Endothelial cell of umbilical vein (primary cell): Measurements from ENCODE around the gene MIPEP. TPM values are rescaled to one million over a fixed set of nuclear protein-coding genes. Genes with fewer than 3 reads are reported as not detected.

ENCODE experiments used
- BruUV-seq: library from RNA; stranded (reverse); fragments of 400-500 nt; replicated peaks from 2 replicates; lab custom pipeline; 2021; lab: Mats Ljungman, UMichigan
- CTCF ChIA-PET: fragments of 300-600, 350-600 bp; sonication (Branson Sonifier 250); formaldehyde crosslinking; loops from one replicate; lab custom pipeline; 2021; ENCODE audit warnings: antibody characterized with exemption, inconsistent platforms; lab: Charles Lee
- POLR2A ChIA-PET: fragments of 300-600, 350-600 bp; sonication (Branson Sonifier 250); formaldehyde crosslinking; loops from one replicate; lab custom pipeline; 2021; ENCODE audit warnings: antibody characterized with exemption, inconsistent platforms; lab: Charles Lee
- DNase-seq: peaks from one replicate; pipeline ENCODE4 v3.0.0-alpha.2; 2011; ENCODE audit warnings: low read depth, low spot score
- FAIRE-seq: peaks from 2 replicates; lab custom pipeline; 2011; peaks lifted over from hg19 to GRCh38; lab: Jason Lieb, UNC
- H2AFZ ChIP-seq: 2 replicates; pipeline ENCODE4 v1.6.0; 2012; ENCODE audit warnings: low read depth, low read length, control low read depth, inconsistent platforms
- H3K27ac ChIP-seq: 2 replicates; pipeline ENCODE4 v1.5.1; 2011; ENCODE audit warnings: low read depth, mild to moderate bottlenecking, control low read depth, low read length, moderate library complexity; ENCODE audit not compliant: insufficient read depth
- H3K27me3 ChIP-seq, 2 experiments: 2 replicates each; pipeline versions ENCODE4 v1.6.0 to v1.6.1; 2011; ENCODE audit warnings: low read length in 2 of 2, mixed read lengths in 1 of 2; ENCODE audit not compliant: control insufficient read depth in 2 of 2, insufficient read depth in 2 of 2
- H3K36me3 ChIP-seq, 2 experiments: 2 replicates in 1 of 2; 3 replicates in 1 of 2; pipeline ENCODE4 v1.5.1; 2011; ENCODE audit warnings: low read length in 2 of 2, mild to moderate bottlenecking in 1 of 2, moderate library complexity in 1 of 2; ENCODE audit not compliant: control insufficient read depth in 2 of 2, insufficient read depth in 2 of 2; ENCODE audit errors: extremely low read depth in 1 of 2
- H3K4me1 ChIP-seq: 3 replicates; pipeline ENCODE4 v1.5.1; 2011; ENCODE audit warnings: mild to moderate bottlenecking, low read length; ENCODE audit not compliant: control insufficient read depth, insufficient read depth; ENCODE audit errors: extremely low read depth
- H3K4me2 ChIP-seq: 2 replicates; pipeline ENCODE4 v1.6.1; 2011; ENCODE audit warnings: low read length, control low read depth, mixed read lengths; ENCODE audit not compliant: insufficient read depth
- H3K4me3 ChIP-seq, 3 experiments: fragments of 200-600 bp in 1 of 3; sonication (generic), shearing (Covaris generic) in 1 of 3; replicated peaks in 1 of 3; 2 replicates each; pipeline ENCODE4 v1.5.1; 2011 to 2016; ENCODE audit warnings: control low read depth in 3 of 3, low read length in 3 of 3, mild to moderate bottlenecking in 2 of 3, inconsistent platforms in 1 of 3, low read depth in 1 of 3, moderate library complexity in 1 of 3; ENCODE audit not compliant: insufficient read depth in 1 of 3
- H3K79me2 ChIP-seq: 2 replicates; pipeline ENCODE4 v1.6.0; 2012; ENCODE audit warnings: low read length, inconsistent platforms; ENCODE audit not compliant: control insufficient read depth, insufficient read depth
- H3K9ac ChIP-seq: replicated peaks from 2 replicates; pipeline ENCODE3; 2011; ENCODE audit warnings: low read length, control low read depth; ENCODE audit not compliant: insufficient read depth; ENCODE audit errors: extremely low read depth
- H3K9me1 ChIP-seq: replicated peaks from 3 replicates; pipeline ENCODE4 v1.6.0; 2011; ENCODE audit warnings: mild to moderate bottlenecking, low read length; ENCODE audit not compliant: control insufficient read depth, insufficient read depth; ENCODE audit errors: extremely low read depth
- H3K9me3 ChIP-seq: replicated peaks from 2 replicates; pipeline ENCODE4 v1.5.1; 2012; ENCODE audit warnings: low read length, inconsistent platforms; ENCODE audit not compliant: control insufficient read depth, insufficient read depth
- H4K20me1 ChIP-seq: replicated peaks from 2 replicates; pipeline ENCODE3; 2011; ENCODE audit warnings: mild to moderate bottlenecking, low read length; ENCODE audit not compliant: control insufficient read depth, insufficient read depth; ENCODE audit errors: extremely low read depth
- EZH2 ChIP-seq: IDR thresholded peaks from 2 replicates; pipeline ENCODE4 v1.6.1; 2012; ENCODE audit warnings: borderline replicate concordance, low read depth, mild to moderate bottlenecking, moderate library complexity, low read length, inconsistent platforms; ENCODE audit not compliant: severe bottlenecking
- FOS ChIP-seq: IDR thresholded peaks from 2 replicates; pipeline ENCODE4 v1.6.1; 2011; ENCODE audit warnings: mild to moderate bottlenecking, low read length, moderate library complexity, borderline replicate concordance; ENCODE audit not compliant: insufficient read depth
- JUN ChIP-seq: IDR thresholded peaks from 2 replicates; pipeline ENCODE4 v1.6.1; 2011; ENCODE audit warnings: borderline replicate concordance, low read depth; ENCODE audit not compliant: insufficient read length, insufficient read depth
- MYC ChIP-seq: IDR thresholded peaks from one replicate; pipeline ENCODE4 v1.6.1; 2011; ENCODE audit warnings: mild to moderate bottlenecking, low read depth, low read length
- dilution Hi-C: fragments of 300-500 bp; cut with MboI; formaldehyde crosslinking; loops from one replicate; pipeline ENCODE4 v1.15.0; 2019; ENCODE audit warnings: low sequenced_read_pairs; ENCODE audit not compliant: extremely low pct_ligation_motif_present
- intact Hi-C: fragments of 100-400 bp; cut with micrococcal nuclease; formaldehyde crosslinking; loops from one replicate; pipeline ENCODE4 v1.10.0; 2022
- polyA plus RNA-seq, 4 experiments: library from polyadenylated mRNA; depleted of rRNA in 3 of 4; stranded (reverse) in 3 of 4; unstranded in 1 of 4; fragments of >200 nt; gene quantifications; 2 replicates each; pipeline versions ENCODE4 v1.2.1 to v1.2.3, GENCODE V29; 2011 to 2012; ENCODE audit warnings: missing spikeins in 1 of 4
- total RNA-seq: library from RNA; stranded (reverse); gene quantifications from 2 replicates; pipeline ENCODE4 v1.2.3, GENCODE V29; 2021
- TF ChIP-seq, protein P1 (sequence below), 2 donors: IDR thresholded peaks; 1 replicate in 1 of 2; 2 replicates in 1 of 2; pipeline ENCODE4 v1.5.1; 2011; ENCODE audit warnings: low read length in 2 of 2, mild to moderate bottlenecking in 2 of 2, moderate library complexity in 2 of 2, control low read depth in 1 of 2, inconsistent platforms in 1 of 2, low read depth in 1 of 2; ENCODE audit not compliant: insufficient read depth in 1 of 2; ENCODE audit errors: extremely low read depth in 1 of 2
- TF ChIP-seq, protein P2 (sequence below): IDR thresholded peaks from 2 replicates; pipeline ENCODE4 v1.6.1; 2011; ENCODE audit not compliant: insufficient read depth, insufficient read length

Gene MIPEP
- total and polyA plus RNA-seq, 2 donors (not counting 3 experiments of a cell fraction or from before 2014, with no cell fraction given): 12.4 to 19.2 TPM

DNA sequence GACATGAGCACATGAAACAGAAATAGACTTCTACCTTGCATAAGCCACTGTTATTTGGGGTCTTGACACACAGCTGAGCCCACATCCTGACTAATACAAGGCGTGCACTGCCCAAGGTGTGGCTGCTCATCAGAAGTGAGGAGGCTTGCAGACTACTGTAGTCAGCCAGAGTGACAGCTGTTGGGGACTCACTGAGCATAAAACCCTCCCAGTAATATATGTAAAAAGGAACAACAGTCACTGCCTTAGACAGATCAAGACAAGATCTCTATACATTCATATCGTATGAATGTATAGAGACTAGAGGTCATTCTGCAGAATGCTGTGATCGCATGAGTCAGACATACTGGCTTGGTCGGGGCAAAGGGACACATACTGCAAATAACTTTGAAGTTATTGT lies 12.2 kb upstream of the MIPEP start:
- no peaks in the 10 kb centered on the region for H3K27me3 ChIP-seq
- dilution Hi-C loops: no loop called here
- intact Hi-C loops: no loop called here
- H2AFZ ChIP-seq: no peak overlapping the region
- H3K4me2 ChIP-seq: peak overlapping the region; percentile 18
- H4K20me1 ChIP-seq: no peaks in the 10 kb centered on the region
- POLR2A ChIA-PET: no interaction called here
- FAIRE-seq: peak; percentile 40
- H3K9me3 ChIP-seq: no peaks in the 10 kb centered on the region
- H3K79me2 ChIP-seq: no peaks in the 10 kb centered on the region
- CTCF ChIA-PET: interaction anchor here (1.3 kb wide), 1 partner anchor 328 kb away, joined by 4 read pairs; no protein-coding TSS in a partner anchor
- BruUV-seq: no TSS peak
- H3K4me1 ChIP-seq: peaks cover 20% of the 10 kb centered on the region
- H3K4me3 ChIP-seq: no peak overlapping the region
- no peaks in the 10 kb centered on the region for H3K9me1 ChIP-seq
- H3K9ac ChIP-seq: no peak overlapping the region
- no peak for TF ChIP-seq MYC
- TF ChIP-seq, protein P1, sequence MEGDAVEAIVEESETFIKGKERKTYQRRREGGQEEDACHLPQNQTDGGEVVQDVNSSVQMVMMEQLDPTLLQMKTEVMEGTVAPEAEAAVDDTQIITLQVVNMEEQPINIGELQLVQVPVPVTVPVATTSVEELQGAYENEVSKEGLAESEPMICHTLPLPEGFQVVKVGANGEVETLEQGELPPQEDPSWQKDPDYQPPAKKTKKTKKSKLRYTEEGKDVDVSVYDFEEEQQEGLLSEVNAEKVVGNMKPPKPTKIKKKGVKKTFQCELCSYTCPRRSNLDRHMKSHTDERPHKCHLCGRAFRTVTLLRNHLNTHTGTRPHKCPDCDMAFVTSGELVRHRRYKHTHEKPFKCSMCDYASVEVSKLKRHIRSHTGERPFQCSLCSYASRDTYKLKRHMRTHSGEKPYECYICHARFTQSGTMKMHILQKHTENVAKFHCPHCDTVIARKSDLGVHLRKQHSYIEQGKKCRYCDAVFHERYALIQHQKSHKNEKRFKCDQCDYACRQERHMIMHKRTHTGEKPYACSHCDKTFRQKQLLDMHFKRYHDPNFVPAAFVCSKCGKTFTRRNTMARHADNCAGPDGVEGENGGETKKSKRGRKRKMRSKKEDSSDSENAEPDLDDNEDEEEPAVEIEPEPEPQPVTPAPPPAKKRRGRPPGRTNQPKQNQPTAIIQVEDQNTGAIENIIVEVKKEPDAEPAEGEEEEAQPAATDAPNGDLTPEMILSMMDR (IDR thresholded peaks at IDR 0.05; ENCODE audit: extremely low read depth in 1 of 2, insufficient read depth in 1 of 2, low read depth in 1 of 2, low read length in 2 of 2): no peak
- peak; percentile 56 for TF ChIP-seq JUN
- no peak for TF ChIP-seq EZH2
- peak overlapping the region; percentile 36 for H3K27ac ChIP-seq
- peak; percentile 22 for DNase-seq
- no peaks in the 10 kb centered on the region for H3K36me3 ChIP-seq

DNA sequence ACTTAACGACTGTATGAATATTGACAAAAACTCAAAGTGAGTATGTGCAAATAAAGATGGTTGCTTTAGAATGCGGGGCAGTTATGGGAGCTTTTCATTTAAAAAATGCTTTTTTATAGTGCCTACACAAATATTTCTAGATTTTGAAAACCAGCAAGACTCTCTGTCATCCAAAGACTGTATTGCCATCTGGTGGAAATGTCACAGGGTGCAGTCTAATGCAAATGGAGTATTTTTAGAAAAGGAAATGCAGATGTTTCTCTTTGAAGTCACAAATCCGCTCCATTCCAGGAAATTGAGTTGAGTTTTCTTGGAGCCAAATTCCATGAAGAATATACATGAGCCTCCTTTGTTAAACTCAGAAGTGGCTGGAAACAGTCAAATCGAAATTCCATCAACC lies 10.4 kb upstream of the MIPEP start:
- Histone ChIP-seq H3K4me2 (peak overlapping the region; percentile 35), H3K4me1 (peaks cover 20% of the 10 kb centered on the region), H3K36me3 (no peaks in the 10 kb centered on the region), H3K4me3 (no peak overlapping the region), H3K27me3 (no peaks in the 10 kb centered on the region), H3K9me1 (no peaks in the 10 kb centered on the region), H3K9me3 (no peaks in the 10 kb centered on the region), H2AFZ (peak overlapping the region; percentile 21), H3K9ac (no peak overlapping the region), H3K79me2 (no peaks in the 10 kb centered on the region), H4K20me1 (no peaks in the 10 kb centered on the region), H3K27ac (no peak overlapping the region)
- FAIRE-seq: peak; percentile 90
- POLR2A ChIA-PET: no interaction called here
- no peak for TF ChIP-seq FOS
- TF ChIP-seq, protein P2, sequence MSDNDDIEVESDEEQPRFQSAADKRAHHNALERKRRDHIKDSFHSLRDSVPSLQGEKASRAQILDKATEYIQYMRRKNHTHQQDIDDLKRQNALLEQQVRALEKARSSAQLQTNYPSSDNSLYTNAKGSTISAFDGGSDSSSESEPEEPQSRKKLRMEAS: no peak
- TF ChIP-seq, protein P1 (IDR thresholded peaks at IDR 0.05; ENCODE audit: extremely low read depth in 1 of 2, insufficient read depth in 1 of 2, low read depth in 1 of 2, low read length in 2 of 2): peak; percentile 23 to 46
- peak; percentile 50 for DNase-seq
- CTCF ChIA-PET: interaction anchor here (0.6 to 3.4 kb wide), 8 partner anchors 10 to 521 kb away, joined by 3 to 16 read pairs (median 4); partner anchors contain the start of gene MIPEP
- intact Hi-C loops (loop anchor here (1.0 kb wide), 1 partner anchor 433 kb away; no protein-coding TSS in a partner anchor), dilution Hi-C loops (no loop called here)
- no TSS peak for BruUV-seq
